HepG2 (cell line): ENCODE results near the gene DHX30. TPM values are rescaled to one million over a fixed set of nuclear protein-coding genes. Genes with fewer than 3 reads are reported as not detected.

Experiments used
- ARHGAP35 ChIP-seq: sonication (generic); formaldehyde crosslinking; IDR thresholded peaks from 2 replicates; pipeline ENCODE4 v1.9.0; 2022; ENCODE audit warnings: mild to moderate bottlenecking, inconsistent platforms, moderate library complexity, missing genetic modification reagents, borderline replicate concordance
- ATF7 ChIP-seq, 2 experiments: fragments of 450-650 bp in 1 of 2; sonication (generic) in 1 of 2; formaldehyde crosslinking in 1 of 2; IDR thresholded peaks; 2 replicates each; pipeline versions ENCODE4 v1.4.0 to v1.6.1; 2016 to 2020; ENCODE audit warnings: antibody characterized with exemption in 1 of 2, mild to moderate bottlenecking in 1 of 2, missing genetic modification reagents in 1 of 2
- LCORL ChIP-seq, 2 experiments: fragments of 450-650 bp in 1 of 2; sonication (generic) in 1 of 2; formaldehyde crosslinking in 1 of 2; IDR thresholded peaks; 2 replicates each; pipeline versions ENCODE4 v1.5.0 to v1.6.1; 2017 to 2020; ENCODE audit warnings: antibody characterized with exemption in 1 of 2, missing genetic modification reagents in 1 of 2
- REXO4 ChIP-seq: sonication (generic); formaldehyde crosslinking; IDR thresholded peaks from 2 replicates; pipeline ENCODE4 v1.8.0; 2022; ENCODE audit warnings: missing genetic modification reagents, mild to moderate bottlenecking, borderline replicate concordance
- ZMAT3 ChIP-seq: sonication (generic); formaldehyde crosslinking; conservative IDR thresholded peaks from 2 replicates; pipeline ENCODE4 v1.7.0; 2021; ENCODE audit warnings: missing genetic modification reagents
- ZNF33B ChIP-seq: sonication (generic); formaldehyde crosslinking; IDR thresholded peaks from 2 replicates; pipeline ENCODE4 v1.5.1; 2020; ENCODE audit warnings: mild to moderate bottlenecking, missing genetic modification reagents
- ZNF501 ChIP-seq: sonication (generic); formaldehyde crosslinking; IDR thresholded peaks from 2 replicates; pipeline ENCODE4 v1.5.1; 2020; ENCODE audit warnings: mild to moderate bottlenecking, moderate library complexity, missing genetic modification reagents
- ZNF512 ChIP-seq: sonication (generic); formaldehyde crosslinking; IDR thresholded peaks from 2 replicates; pipeline ENCODE4 v1.4.0; 2020; ENCODE audit warnings: mild to moderate bottlenecking, missing genetic modification reagents
- ZNF570 ChIP-seq: sonication (generic); formaldehyde crosslinking; IDR thresholded peaks from 2 replicates; pipeline ENCODE4 v1.4.0; 2020; ENCODE audit warnings: mild to moderate bottlenecking, missing genetic modification reagents, borderline replicate concordance
- ZNF672 ChIP-seq: sonication (generic); formaldehyde crosslinking; IDR thresholded peaks from 2 replicates; pipeline ENCODE4 v1.8.1; 2022; ENCODE audit warnings: missing genetic modification reagents
- polyA plus RNA-seq, 8 experiments: library from polyadenylated mRNA; depleted of rRNA in 3 of 8; stranded (reverse) in 7 of 8; unstranded in 1 of 8; fragments of >200 nt; fragmentation: Illumina TruSeq in 4 of 8; extraction: Trizol in 4 of 8; gene quantifications; 2 replicates each; pipeline versions ENCODE4 v1.2.1 to v1.2.3, GENCODE V29; 2011 to 2016; ENCODE audit warnings: low read depth in 4 of 8, missing spikeins in 1 of 8, mixed read lengths in 1 of 8; ENCODE audit not compliant: insufficient read depth in 1 of 8
- total RNA-seq, 5 experiments: library from RNA; depleted of rRNA; stranded (reverse); fragments of >200 nt; fragmentation: Illumina TruSeq; extraction: Trizol; gene quantifications; 2 replicates each; pipeline ENCODE4 v1.2.3, GENCODE V29; 2016; ENCODE audit warnings: low read depth in 1 of 5
- TF ChIP-seq, protein P1 (sequence below), 2 experiments: fragments of 450-650 bp in 1 of 2; sonication (generic) in 1 of 2; formaldehyde crosslinking in 1 of 2; IDR thresholded peaks; 2 replicates each; pipeline versions ENCODE4 v1.6.1 to v1.8.0; 2016 to 2022; ENCODE audit warnings: antibody characterized with exemption in 1 of 2, mild to moderate bottlenecking in 1 of 2, missing genetic modification reagents in 1 of 2
- TF ChIP-seq, protein P2 (sequence below): IDR thresholded peaks from 2 replicates; pipeline ENCODE4 v1.6.1; 2018; ENCODE audit warnings: missing genetic modification reagents
- TF ChIP-seq, protein P3 (sequence below): sonication (generic); formaldehyde crosslinking; IDR thresholded peaks from 2 replicates; pipeline ENCODE4 v1.8.1; 2023; ENCODE audit warnings: mild to moderate bottlenecking, inconsistent platforms, moderate library complexity, missing genetic modification reagents, borderline replicate concordance

DHX30 gene
- total and polyA plus RNA-seq, 2 of the 13 experiments (the other 11 are each of a cell fraction or from before 2014, with no cell fraction given), result 30.6 to 59.4 TPM

GRCh38 chr3:47781685-47782445, 21.1 kb upstream of the DHX30 start, which contains the start of gene SMARCC1 (continued):
- no peak for TF ChIP-seq ARHGAP35 (CRISPR knock-in tag)
- no peak for TF ChIP-seq LCORL (IDR thresholded peaks at IDR 0.05)
- TF ChIP-seq LCORL (CRISPR knock-in tag; IDR thresholded peaks at IDR 0.05), result 0 out of 2 replicates have a peak, but pooled peaks have one; percentile 53
- TF ChIP-seq, protein P1, sequence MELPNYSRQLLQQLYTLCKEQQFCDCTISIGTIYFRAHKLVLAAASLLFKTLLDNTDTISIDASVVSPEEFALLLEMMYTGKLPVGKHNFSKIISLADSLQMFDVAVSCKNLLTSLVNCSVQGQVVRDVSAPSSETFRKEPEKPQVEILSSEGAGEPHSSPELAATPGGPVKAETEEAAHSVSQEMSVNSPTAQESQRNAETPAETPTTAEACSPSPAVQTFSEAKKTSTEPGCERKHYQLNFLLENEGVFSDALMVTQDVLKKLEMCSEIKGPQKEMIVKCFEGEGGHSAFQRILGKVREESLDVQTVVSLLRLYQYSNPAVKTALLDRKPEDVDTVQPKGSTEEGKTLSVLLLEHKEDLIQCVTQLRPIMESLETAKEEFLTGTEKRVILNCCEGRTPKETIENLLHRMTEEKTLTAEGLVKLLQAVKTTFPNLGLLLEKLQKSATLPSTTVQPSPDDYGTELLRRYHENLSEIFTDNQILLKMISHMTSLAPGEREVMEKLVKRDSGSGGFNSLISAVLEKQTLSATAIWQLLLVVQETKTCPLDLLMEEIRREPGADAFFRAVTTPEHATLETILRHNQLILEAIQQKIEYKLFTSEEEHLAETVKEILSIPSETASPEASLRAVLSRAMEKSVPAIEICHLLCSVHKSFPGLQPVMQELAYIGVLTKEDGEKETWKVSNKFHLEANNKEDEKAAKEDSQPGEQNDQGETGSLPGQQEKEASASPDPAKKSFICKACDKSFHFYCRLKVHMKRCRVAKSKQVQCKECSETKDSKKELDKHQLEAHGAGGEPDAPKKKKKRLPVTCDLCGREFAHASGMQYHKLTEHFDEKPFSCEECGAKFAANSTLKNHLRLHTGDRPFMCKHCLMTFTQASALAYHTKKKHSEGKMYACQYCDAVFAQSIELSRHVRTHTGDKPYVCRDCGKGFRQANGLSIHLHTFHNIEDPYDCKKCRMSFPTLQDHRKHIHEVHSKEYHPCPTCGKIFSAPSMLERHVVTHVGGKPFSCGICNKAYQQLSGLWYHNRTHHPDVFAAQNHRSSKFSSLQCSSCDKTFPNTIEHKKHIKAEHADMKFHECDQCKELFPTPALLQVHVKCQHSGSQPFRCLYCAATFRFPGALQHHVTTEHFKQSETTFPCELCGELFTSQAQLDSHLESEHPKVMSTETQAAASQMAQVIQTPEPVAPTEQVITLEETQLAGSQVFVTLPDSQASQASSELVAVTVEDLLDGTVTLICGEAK (IDR thresholded peaks at IDR 0.05), result no peak
- TF ChIP-seq, protein P1 (CRISPR knock-in tag; IDR thresholded peaks at IDR 0.05), result peak; percentile 84
- TF ChIP-seq ZNF512, result no peak
- TF ChIP-seq ZNF672 (CRISPR knock-in tag), result no peak; the same call in 1 of the 2 replicates
- TF ChIP-seq, protein P2, sequence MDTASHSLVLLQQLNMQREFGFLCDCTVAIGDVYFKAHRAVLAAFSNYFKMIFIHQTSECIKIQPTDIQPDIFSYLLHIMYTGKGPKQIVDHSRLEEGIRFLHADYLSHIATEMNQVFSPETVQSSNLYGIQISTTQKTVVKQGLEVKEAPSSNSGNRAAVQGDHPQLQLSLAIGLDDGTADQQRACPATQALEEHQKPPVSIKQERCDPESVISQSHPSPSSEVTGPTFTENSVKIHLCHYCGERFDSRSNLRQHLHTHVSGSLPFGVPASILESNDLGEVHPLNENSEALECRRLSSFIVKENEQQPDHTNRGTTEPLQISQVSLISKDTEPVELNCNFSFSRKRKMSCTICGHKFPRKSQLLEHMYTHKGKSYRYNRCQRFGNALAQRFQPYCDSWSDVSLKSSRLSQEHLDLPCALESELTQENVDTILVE (CRISPR knock-in tag), result no peak; the same call in 1 of the 2 replicates
- peak; percentile 57; the same call in 1 of the 2 replicates for TF ChIP-seq ZNF33B (CRISPR knock-in tag)
- TF ChIP-seq REXO4 (CRISPR knock-in tag), result no peak
- no peak for TF ChIP-seq ATF7 (IDR thresholded peaks at IDR 0.05)
- no peak for TF ChIP-seq ATF7 (CRISPR knock-in tag; IDR thresholded peaks at IDR 0.05)
- TF ChIP-seq, protein P3, sequence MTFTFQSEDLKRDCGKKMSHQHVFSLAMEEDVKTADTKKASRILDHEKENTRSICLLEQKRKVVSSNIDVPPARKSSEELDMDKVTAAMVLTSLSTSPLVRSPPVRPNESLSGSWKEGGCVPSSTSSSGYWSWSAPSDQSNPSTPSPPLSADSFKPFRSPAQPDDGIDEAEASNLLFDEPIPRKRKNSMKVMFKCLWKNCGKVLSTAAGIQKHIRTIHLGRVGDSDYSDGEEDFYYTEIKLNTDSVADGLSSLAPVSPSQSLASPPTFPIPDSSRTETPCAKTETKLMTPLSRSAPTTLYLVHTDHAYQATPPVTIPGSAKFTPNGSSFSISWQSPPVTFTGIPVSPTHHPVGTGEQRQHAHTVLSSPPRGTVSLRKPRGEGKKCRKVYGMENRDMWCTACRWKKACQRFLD, result no peak; the same call in 1 of the 2 replicates
- peak; percentile 74 for TF ChIP-seq ZNF501 (CRISPR knock-in tag)
- no peak for TF ChIP-seq ZNF570 (CRISPR knock-in tag)
- peak; percentile 77; the same call in 1 of the 2 replicates for TF ChIP-seq ZMAT3
